Measurements from ENCODE around the gene CNN1.
A peak's percentile ranks its signal among the peaks of the same experiment; 100 is the strongest.
"Not testable (repeated sequence)": the region's sequence is repeated elsewhere in the genome, so short reads cannot be mapped to it uniquely, and the experiment has no call there.

CNN1 gene

GRCh38 chr19:11534948-11535347 lies 3.7 kb upstream of the CNN1 start:
- DNase-seq, result no peak

DNA sequence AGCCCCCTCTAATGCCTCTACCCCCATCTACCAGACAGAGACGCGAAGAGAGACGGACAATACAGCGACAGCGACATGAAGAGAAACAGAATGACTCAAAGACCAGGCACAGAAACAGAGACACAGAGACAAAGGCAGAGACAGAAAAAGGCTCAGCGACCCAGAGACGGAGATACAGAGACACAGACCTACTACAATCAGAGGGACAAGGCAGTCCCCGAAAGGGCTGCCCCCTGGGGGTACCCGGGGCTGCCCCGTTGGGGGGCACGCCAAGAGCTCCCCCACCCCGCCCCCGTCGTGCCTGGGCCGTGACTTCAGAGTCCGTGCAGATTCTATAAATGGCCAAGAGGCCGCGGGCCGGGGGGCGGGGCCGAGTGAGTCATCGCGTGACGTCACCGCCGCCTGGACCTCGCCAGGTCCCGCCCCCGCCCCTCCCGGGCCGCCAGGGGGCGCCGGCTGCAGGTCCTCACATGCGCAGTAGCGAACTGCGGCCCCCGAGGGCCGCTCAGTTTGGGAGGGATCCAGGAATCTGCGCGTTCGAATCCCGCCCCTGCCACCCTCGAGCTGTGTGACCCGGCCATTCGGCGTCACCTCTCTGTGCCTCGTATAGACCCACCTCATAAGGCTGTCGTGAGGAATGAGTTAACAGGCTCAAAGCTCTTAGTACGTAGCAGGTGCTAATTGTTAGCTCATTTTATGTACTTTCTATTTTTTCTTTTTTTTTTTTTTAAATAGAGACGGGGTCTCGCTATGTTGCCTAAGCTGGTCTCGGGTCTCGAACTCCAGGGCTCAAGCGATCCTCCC lies 2.7 kb upstream of the CNN1 start:
- DNase-seq, result peak; percentile 73

DNA sequence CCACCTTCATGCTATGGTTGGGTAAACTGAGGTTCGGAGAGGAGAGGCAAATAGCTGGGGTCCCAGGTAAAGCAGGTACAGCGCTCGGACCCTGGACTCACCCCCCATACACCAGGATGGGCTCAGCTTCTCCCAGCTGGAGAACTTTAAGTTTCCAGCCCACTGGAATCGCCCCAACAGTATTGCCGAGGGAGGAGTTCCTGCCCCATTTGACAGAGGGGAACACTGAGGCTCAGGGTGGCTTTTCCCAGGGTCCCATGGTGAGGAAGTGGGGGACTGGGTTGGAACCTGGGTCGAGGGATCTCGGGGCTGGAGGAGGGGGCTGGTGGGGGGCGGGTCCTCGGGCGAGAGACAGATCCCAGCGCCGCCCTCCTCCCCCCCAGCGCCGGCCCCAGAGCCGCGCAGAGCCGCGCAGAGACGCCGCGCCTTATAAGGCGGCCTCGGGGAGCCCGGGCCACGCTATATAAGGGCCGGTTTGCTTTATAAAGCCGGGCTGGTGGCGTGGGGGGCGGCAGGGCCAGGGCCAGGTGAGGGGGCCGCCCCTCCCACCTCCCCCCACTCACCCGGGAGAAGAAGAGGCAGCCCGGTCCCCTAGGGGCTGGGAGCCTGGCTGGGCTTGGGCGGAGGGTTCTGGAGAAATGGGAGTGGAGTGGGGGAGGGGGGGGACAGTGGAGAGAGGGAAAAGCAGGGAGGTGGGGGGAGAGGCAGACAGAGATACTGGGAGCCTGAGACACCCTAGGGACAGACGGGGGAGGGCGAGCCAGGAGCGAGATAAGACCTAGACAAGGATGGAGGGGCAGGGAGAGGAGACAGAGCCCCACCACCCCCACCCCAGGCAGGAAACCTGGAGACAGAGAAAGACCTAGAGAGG lies 1.1 kb downstream of the CNN1 start:
- no peak for DNase-seq

DNA sequence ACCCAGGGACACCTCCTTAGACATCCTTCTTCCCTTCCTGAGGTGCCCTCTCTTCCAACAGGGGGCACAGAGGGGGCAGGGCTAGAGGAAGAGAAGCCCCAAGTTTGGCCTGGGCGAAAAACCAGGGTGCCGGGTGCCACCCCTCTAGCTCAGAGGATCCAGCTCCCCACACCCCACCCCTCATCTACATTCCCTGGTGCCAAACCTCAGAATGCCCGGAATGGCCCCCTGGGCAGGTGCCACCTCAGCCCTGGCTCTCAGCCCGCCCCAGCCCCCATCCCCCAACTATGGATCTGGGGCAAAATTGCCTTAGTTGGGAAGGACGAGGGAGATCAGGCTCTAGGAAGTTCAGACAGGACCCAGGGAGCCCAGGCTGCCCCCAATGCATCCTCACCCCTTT lies 2.0 kb downstream of the CNN1 start:
- no peak for DNase-seq

GRCh38 chr19:11541238-11541637 lies 2.6 kb downstream of the CNN1 start:
- DNase-seq, result no peak

GRCh38 chr19:11547929-11548700 lies 9.5 kb downstream of the CNN1 start:
- no peak for DNase-seq

DNA sequence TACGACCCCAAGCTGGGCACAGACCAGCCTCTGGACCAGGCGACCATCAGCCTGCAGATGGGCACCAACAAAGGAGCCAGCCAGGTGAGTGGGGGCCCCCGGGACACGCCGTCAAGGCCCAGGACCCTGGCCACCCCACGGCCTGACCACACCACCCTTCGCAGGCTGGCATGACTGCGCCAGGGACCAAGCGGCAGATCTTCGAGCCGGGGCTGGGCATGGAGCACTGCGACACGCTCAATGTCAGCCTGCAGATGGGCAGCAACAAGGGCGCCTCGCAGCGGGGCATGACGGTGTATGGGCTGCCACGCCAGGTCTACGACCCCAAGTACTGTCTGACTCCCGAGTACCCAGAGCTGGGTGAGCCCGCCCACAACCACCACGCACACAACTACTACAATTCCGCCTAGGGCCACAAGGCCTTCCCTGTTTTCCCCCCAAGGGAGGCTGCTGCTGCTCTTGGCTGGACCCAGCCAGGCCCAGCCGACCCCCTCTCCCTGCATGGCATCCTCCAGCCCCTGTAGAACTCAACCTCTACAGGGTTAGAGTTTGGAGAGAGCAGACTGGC lies 10.8 kb downstream of the CNN1 start:
- DNase-seq, result no peak

- no peak for DNase-seq
Measured at GRCh38 chr19:11550265-11550664, 11.6 kb downstream of the CNN1 start.

DNA sequence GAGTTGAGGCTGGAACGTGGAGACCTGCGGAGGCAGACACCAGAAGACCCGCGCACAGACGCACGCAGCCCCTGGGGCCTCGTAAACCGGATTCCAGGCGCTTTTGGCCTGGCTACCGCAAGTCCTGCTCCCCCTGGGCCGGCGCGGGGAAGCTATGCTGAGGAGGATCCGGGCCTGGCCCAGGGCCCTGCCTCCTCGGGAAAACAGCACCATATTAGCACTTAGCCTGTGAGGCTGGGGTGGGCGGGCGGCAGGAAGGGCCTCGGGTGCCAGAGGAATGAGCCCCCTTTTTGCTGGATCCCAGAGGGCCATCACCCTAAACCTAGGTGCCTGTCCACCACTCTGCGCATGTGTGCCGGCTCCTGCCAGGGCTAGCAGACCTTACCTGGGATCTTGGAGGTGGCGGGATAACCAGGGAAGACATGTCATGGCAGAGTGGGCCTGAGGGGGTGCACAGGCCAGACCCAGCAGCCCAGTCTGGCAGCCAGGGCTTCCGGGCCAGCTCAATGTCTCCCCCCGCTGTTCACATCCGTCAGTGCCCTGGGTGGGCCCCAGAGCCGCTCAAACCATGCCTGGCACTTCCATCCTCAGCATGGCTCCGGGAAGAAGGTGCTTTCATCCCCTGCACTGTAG lies 13.1 kb downstream of the CNN1 start:
- DNase-seq, result no peak

DNA sequence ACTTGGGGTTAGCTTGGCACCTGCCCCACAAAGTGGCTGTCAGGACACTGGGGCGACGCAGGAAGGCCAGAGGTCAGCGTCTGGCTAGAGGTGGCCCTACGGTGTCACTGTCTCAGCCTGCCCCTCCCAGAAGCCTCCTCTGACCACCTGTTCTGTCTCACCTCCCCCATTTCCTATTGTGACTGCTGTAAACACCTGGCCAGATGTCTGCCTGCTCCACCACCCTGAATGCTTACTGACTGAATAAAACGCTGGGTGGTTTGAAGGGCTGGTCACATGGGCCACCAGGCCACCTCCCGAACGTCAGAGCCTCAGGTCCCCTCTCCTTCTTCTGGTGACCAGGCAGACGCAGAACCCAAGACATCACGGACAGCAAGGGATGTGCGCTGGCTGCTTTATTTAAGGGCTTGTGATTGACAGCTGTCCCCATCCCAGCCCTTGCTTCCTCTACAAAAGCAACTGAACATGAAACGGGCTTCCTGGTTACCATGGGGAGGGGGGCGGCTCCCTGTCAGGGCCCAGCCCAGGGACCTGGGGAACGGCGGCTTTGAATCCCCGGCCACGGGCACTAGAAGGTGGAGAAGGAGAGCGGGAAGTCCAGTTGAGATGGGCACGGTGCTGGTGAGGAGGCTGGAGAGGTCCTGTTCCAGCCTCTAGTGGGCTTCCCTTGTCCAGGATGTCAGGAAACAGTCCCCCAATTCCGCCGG lies 14.2 kb downstream of the CNN1 start:
- DNase-seq, result no peak

DNA sequence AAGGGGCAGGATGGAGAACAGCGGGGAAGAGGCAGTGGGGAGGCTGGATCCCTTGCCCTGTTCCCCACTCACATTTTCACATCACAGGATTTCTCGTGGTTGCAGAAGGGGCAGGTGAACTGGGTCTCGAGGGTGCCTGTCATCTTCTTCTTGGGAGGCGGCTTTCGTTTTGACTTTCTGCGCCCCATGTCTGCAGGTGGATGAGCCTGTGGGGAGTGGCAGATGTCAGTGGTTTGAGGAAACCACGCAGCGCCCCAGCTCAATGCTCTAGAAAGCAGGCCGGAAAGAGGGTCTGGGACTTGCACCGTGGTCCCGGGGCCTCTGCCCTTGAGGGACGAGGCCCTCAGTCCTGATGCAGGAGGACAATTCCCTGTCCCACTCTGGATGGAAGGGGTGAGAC lies 15.5 kb downstream of the CNN1 start:
- DNase-seq, result no peak

GRCh38 chr19:11555246-11555645 lies 16.6 kb downstream of the CNN1 start:
- no peak for DNase-seq

GRCh38 chr19:11556634-11557420 lies 18.2 kb downstream of the CNN1 start:
- no peak for DNase-seq

DNA sequence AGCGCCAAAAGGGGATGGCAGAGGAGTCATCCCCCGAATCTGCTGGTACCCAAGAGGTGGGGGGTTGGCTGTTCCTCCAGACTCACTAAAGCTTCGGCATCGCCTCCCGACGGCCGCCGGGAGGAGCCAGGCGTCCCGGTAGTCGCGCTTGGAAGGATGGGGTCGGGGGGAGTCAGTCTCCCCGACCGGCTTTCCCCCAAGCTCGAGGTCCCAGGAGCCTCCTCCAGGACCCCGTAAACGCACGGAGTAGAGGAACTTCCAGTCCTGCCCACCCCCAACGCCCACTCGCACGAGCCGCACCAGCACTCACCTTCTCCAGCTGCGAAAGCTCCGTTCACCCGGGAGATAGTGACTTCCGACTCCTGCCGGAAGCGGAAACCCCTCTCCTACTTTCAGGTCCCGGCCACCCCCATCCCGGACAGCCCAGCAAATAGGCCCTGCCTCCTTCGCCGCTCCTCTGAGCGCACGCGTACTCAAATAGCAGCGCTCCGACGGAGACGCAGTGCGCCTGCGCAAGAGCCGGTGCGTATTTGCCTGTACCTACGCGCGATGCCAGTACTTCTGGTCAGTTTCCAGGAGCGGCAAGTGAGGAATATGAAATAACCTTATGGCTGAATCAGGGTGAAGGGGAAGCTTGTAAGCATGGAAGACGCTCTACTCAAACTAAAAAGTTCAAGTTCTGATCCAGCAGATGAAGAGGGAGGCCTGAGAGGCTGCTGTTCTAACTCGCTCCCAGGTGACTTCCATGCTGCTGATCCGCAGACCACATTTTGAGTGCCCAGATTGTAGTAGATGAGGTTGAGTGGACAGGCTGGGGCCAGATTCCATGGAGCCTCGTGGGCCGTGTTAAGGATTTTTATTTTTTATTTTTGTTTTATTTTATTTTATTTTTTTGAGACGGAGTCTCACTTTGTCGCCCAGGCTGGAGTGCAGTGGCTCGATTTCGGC lies 20.5 kb downstream of the CNN1 start, which contains the start of gene ELOF1:
Gene ELOF1 (minus strand): TSS at position 350 of the 948 bp plus-strand sequence. CDS start 4,883 bp downstream, outside the sequence.
- DNase-seq, result peak; percentile 88

DNA sequence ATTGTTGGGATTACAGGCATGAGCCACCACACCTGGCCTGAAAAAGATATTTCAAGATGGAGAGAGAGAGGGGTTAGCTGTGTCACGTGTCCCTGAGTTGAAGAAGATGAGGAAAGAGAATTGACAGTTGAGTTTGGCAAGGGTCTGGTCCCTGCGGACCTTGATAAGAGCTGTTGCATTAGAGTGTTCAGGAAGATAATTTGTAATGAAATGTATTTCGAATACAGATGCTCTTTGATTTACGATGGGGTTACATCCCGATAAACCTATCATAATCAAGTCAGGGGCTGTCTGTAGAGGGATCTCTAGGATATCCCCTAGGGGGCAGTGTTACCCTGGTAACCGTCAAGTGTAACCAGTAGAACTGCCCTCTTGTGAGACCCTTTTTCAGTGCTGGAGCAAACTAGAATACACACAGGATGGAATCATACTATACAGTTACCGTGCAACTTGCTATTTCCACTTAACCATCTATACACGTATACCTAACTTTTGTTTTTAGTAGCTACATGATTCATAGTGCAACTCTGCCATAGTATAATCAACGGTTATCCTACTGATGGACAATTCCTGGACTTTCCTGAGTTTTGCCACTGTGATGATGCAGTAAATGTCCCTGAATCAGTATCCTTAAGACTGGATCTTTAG lies 21.9 kb downstream of the CNN1 start:
- DNase-seq, result no peak

DNA sequence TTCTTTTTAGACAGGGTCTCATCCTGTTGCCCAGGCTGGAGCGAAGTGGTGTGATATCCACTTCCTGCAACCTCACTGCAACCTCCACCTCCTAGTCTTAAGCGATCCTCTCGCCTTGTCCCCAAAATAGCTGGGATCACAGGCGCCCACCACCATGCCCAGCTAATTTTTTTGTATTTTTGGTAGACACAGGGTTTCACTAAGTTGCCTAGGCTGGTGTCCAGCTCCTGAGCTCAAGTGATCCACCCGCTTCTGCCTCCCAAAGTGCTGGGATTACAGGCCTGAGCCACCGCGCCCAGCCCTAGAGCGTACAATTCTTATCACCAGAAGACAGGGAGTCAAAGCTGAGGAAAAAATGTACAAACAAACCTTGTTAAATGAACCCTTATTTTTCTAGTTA lies 24.9 kb downstream of the CNN1 start:
- DNase-seq, result no peak

- DNase-seq, result not testable (repeated sequence)
Measured at GRCh38 chr19:11564082-11564807, 25.6 kb downstream of the CNN1 start.

DNA sequence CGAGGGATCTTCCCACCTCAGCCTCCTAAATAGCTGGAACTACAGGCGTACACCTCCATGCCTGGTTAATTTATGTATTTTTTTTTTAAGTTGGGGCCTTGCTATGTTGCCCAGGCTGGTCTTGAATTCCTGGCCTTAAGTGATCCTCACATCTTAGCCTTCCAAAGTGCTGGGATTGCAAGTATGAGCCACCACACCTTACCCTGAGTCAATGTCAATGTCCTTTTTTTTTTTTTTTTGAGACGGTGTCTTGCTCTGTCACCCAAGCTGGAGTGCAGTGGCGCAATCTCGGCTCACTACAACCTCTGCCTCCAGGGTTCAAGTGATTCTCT lies 27.0 kb downstream of the CNN1 start:
- not testable (repeated sequence) for DNase-seq
